Measurements from ENCODE around the gene DPP6.

Gene DPP6

GRCh38 chr7:154804449-154804848, 752.3 kb downstream of the DPP6 start:
- no peaks in the 10 kb centered on the region for H3K4me1 ChIP-seq (ENCODE audit: control insufficient read depth, insufficient read depth, low read length)
- H3K27me3 ChIP-seq (ENCODE audit: control insufficient read depth, insufficient read depth, low read length): no peaks in the 10 kb centered on the region
- no peaks in the 10 kb centered on the region for H3K9me3 ChIP-seq (ENCODE audit: control insufficient read depth, insufficient read depth, low read length)
- H3K4me3 ChIP-seq (ENCODE audit: low read depth, low read length): no peak overlapping the region
- no peak overlapping the region for H3K9ac ChIP-seq (ENCODE audit: low read depth, low read length)
- no peaks in the 10 kb centered on the region for H3K36me3 ChIP-seq (ENCODE audit: control insufficient read depth, insufficient read depth, low read length)

GRCh38 chr7:154812027-154812426, 759.8 kb downstream of the DPP6 start:
- Histone ChIP-seq H3K27me3 (ENCODE audit: control insufficient read depth, insufficient read depth, low read length) (no peaks in the 10 kb centered on the region), H3K36me3 (ENCODE audit: control insufficient read depth, insufficient read depth, low read length) (no peaks in the 10 kb centered on the region), H3K4me3 (ENCODE audit: low read depth, low read length) (no peak overlapping the region), H3K9me3 (ENCODE audit: control insufficient read depth, insufficient read depth, low read length) (peaks cover 3% of the 10 kb centered on the region), H3K4me1 (ENCODE audit: control insufficient read depth, insufficient read depth, low read length) (no peaks in the 10 kb centered on the region), H3K9ac (ENCODE audit: low read depth, low read length) (no peak overlapping the region)

GRCh38 chr7:154817224-154817896, 765.2 kb downstream of the DPP6 start:
- Histone ChIP-seq H3K4me3 (ENCODE audit: low read depth, low read length) (no peak overlapping the region), H3K9me3 (ENCODE audit: control insufficient read depth, insufficient read depth, low read length) (no peaks in the 10 kb centered on the region), H3K9ac (ENCODE audit: low read depth, low read length) (no peak overlapping the region), H3K36me3 (ENCODE audit: control insufficient read depth, insufficient read depth, low read length) (no peaks in the 10 kb centered on the region), H3K27me3 (ENCODE audit: control insufficient read depth, insufficient read depth, low read length) (no peaks in the 10 kb centered on the region), H3K4me1 (ENCODE audit: control insufficient read depth, insufficient read depth, low read length) (no peaks in the 10 kb centered on the region)

GRCh38 chr7:154827007-154827406, 774.8 kb downstream of the DPP6 start:
- H3K27me3 ChIP-seq (ENCODE audit: control insufficient read depth, insufficient read depth, low read length): no peaks in the 10 kb centered on the region
- no peak overlapping the region for H3K9ac ChIP-seq (ENCODE audit: low read depth, low read length)
- no peaks in the 10 kb centered on the region for H3K9me3 ChIP-seq (ENCODE audit: control insufficient read depth, insufficient read depth, low read length)
- H3K4me1 ChIP-seq (ENCODE audit: control insufficient read depth, insufficient read depth, low read length): no peaks in the 10 kb centered on the region
- H3K36me3 ChIP-seq (ENCODE audit: control insufficient read depth, insufficient read depth, low read length): no peaks in the 10 kb centered on the region
- H3K4me3 ChIP-seq (ENCODE audit: low read depth, low read length): no peak overlapping the region

GRCh38 chr7:154832557-154833138, 780.5 kb downstream of the DPP6 start:
- no peaks in the 10 kb centered on the region for H3K27me3 ChIP-seq (ENCODE audit: control insufficient read depth, insufficient read depth, low read length)
- no peaks in the 10 kb centered on the region for H3K9me3 ChIP-seq (ENCODE audit: control insufficient read depth, insufficient read depth, low read length)
- no peak overlapping the region for H3K4me3 ChIP-seq (ENCODE audit: low read depth, low read length)
- H3K36me3 ChIP-seq (ENCODE audit: control insufficient read depth, insufficient read depth, low read length): no peaks in the 10 kb centered on the region
- H3K4me1 ChIP-seq (ENCODE audit: control insufficient read depth, insufficient read depth, low read length): no peaks in the 10 kb centered on the region
- no peak overlapping the region for H3K9ac ChIP-seq (ENCODE audit: low read depth, low read length)

- H3K4me3 ChIP-seq (ENCODE audit: low read depth, low read length): no peak overlapping the region
- no peaks in the 10 kb centered on the region for H3K4me1 ChIP-seq (ENCODE audit: control insufficient read depth, insufficient read depth, low read length)
- no peaks in the 10 kb centered on the region for H3K27me3 ChIP-seq (ENCODE audit: control insufficient read depth, insufficient read depth, low read length)
- no peaks in the 10 kb centered on the region for H3K36me3 ChIP-seq (ENCODE audit: control insufficient read depth, insufficient read depth, low read length)
- no peaks in the 10 kb centered on the region for H3K9me3 ChIP-seq (ENCODE audit: control insufficient read depth, insufficient read depth, low read length)
- no peak overlapping the region for H3K9ac ChIP-seq (ENCODE audit: low read depth, low read length)
Measured at GRCh38 chr7:154836021-154836448, 783.8 kb downstream of the DPP6 start.

- H3K27me3 ChIP-seq (ENCODE audit: control insufficient read depth, insufficient read depth, low read length): no peaks in the 10 kb centered on the region
- H3K9me3 ChIP-seq (ENCODE audit: control insufficient read depth, insufficient read depth, low read length): no peaks in the 10 kb centered on the region
- H3K4me1 ChIP-seq (ENCODE audit: control insufficient read depth, insufficient read depth, low read length): no peaks in the 10 kb centered on the region
- no peak overlapping the region for H3K4me3 ChIP-seq (ENCODE audit: low read depth, low read length)
- no peak overlapping the region for H3K9ac ChIP-seq (ENCODE audit: low read depth, low read length)
- no peaks in the 10 kb centered on the region for H3K36me3 ChIP-seq (ENCODE audit: control insufficient read depth, insufficient read depth, low read length)
Measured at GRCh38 chr7:154837087-154837486, 784.9 kb downstream of the DPP6 start.

GRCh38 chr7:154837622-154838021, 785.4 kb downstream of the DPP6 start:
- no peaks in the 10 kb centered on the region for H3K4me1 ChIP-seq (ENCODE audit: control insufficient read depth, insufficient read depth, low read length)
- H3K27me3 ChIP-seq (ENCODE audit: control insufficient read depth, insufficient read depth, low read length): no peaks in the 10 kb centered on the region
- H3K36me3 ChIP-seq (ENCODE audit: control insufficient read depth, insufficient read depth, low read length): no peaks in the 10 kb centered on the region
- H3K9me3 ChIP-seq (ENCODE audit: control insufficient read depth, insufficient read depth, low read length): no peaks in the 10 kb centered on the region
- no peak overlapping the region for H3K4me3 ChIP-seq (ENCODE audit: low read depth, low read length)
- H3K9ac ChIP-seq (ENCODE audit: low read depth, low read length): no peak overlapping the region

GRCh38 chr7:154840086-154840485, 787.9 kb downstream of the DPP6 start:
- no peaks in the 10 kb centered on the region for H3K9me3 ChIP-seq (ENCODE audit: control insufficient read depth, insufficient read depth, low read length)
- no peak overlapping the region for H3K4me3 ChIP-seq (ENCODE audit: low read depth, low read length)
- no peaks in the 10 kb centered on the region for H3K4me1 ChIP-seq (ENCODE audit: control insufficient read depth, insufficient read depth, low read length)
- no peaks in the 10 kb centered on the region for H3K36me3 ChIP-seq (ENCODE audit: control insufficient read depth, insufficient read depth, low read length)
- H3K9ac ChIP-seq (ENCODE audit: low read depth, low read length): no peak overlapping the region
- no peaks in the 10 kb centered on the region for H3K27me3 ChIP-seq (ENCODE audit: control insufficient read depth, insufficient read depth, low read length)

GRCh38 chr7:154841731-154842331, 789.6 kb downstream of the DPP6 start:
- H3K27me3 ChIP-seq (ENCODE audit: control insufficient read depth, insufficient read depth, low read length): no peaks in the 10 kb centered on the region

GRCh38 chr7:154842591-154842990, 790.4 kb downstream of the DPP6 start:
- H3K9me3 ChIP-seq (ENCODE audit: control insufficient read depth, insufficient read depth, low read length): no peaks in the 10 kb centered on the region
- H3K4me1 ChIP-seq (ENCODE audit: control insufficient read depth, insufficient read depth, low read length): no peaks in the 10 kb centered on the region
- no peak overlapping the region for H3K4me3 ChIP-seq (ENCODE audit: low read depth, low read length)
- no peaks in the 10 kb centered on the region for H3K36me3 ChIP-seq (ENCODE audit: control insufficient read depth, insufficient read depth, low read length)
- H3K27me3 ChIP-seq (ENCODE audit: control insufficient read depth, insufficient read depth, low read length): no peaks in the 10 kb centered on the region
- no peak overlapping the region for H3K9ac ChIP-seq (ENCODE audit: low read depth, low read length)

More at GRCh38 chr7:154841731-154842331, 789.6 kb downstream of the DPP6 start:
- Histone ChIP-seq H3K9ac (ENCODE audit: low read depth, low read length) (no peak overlapping the region), H3K4me1 (ENCODE audit: control insufficient read depth, insufficient read depth, low read length) (no peaks in the 10 kb centered on the region), H3K4me3 (ENCODE audit: low read depth, low read length) (no peak overlapping the region), H3K9me3 (ENCODE audit: control insufficient read depth, insufficient read depth, low read length) (no peaks in the 10 kb centered on the region), H3K36me3 (ENCODE audit: control insufficient read depth, insufficient read depth, low read length) (no peaks in the 10 kb centered on the region)

GRCh38 chr7:154843670-154844237, 791.6 kb downstream of the DPP6 start:
- H3K27me3 ChIP-seq (ENCODE audit: control insufficient read depth, insufficient read depth, low read length): no peaks in the 10 kb centered on the region
- H3K36me3 ChIP-seq (ENCODE audit: control insufficient read depth, insufficient read depth, low read length): no peaks in the 10 kb centered on the region
- H3K9me3 ChIP-seq (ENCODE audit: control insufficient read depth, insufficient read depth, low read length): no peaks in the 10 kb centered on the region
- no peak overlapping the region for H3K4me3 ChIP-seq (ENCODE audit: low read depth, low read length)
- H3K9ac ChIP-seq (ENCODE audit: low read depth, low read length): no peak overlapping the region
- no peaks in the 10 kb centered on the region for H3K4me1 ChIP-seq (ENCODE audit: control insufficient read depth, insufficient read depth, low read length)
